K562 (cell line): Measurements from ENCODE around the gene SIRT3. TPM values are rescaled to one million over a fixed set of nuclear protein-coding genes. Genes with fewer than 3 reads are reported as not detected.

Experiments used
- C11orf30 ChIP-seq: fragments of 450-650 bp; IDR thresholded peaks from 2 replicates; pipeline ENCODE4 v1.6.1; 2016; ENCODE audit warnings: low read depth, mild to moderate bottlenecking
- ESRRA ChIP-seq: fragments of 450-650 bp; IDR thresholded peaks from 2 replicates; pipeline ENCODE4 v1.6.1; 2014; ENCODE audit warnings: low read depth, mild to moderate bottlenecking, moderate library complexity, borderline replicate concordance
- FOXJ3 ChIP-seq: sonication (generic); formaldehyde crosslinking; IDR thresholded peaks from 2 replicates; pipeline ENCODE4 v1.4.0; 2020; ENCODE audit warnings: mild to moderate bottlenecking, missing genetic modification reagents
- HDAC2 ChIP-seq: fragments of 450-650 bp; IDR thresholded peaks from 2 replicates; pipeline ENCODE4 v1.6.1; 2016; ENCODE audit warnings: mild to moderate bottlenecking
- IFI16 ChIP-seq: fragments of 250-450 bp; sonication (Bioruptor Pico); IDR thresholded peaks from 2 replicates; pipeline ENCODE4 v2.1.2; 2022; ENCODE audit warnings: mild to moderate bottlenecking, inconsistent platforms
- IRF2 ChIP-seq: sonication (generic); formaldehyde crosslinking; IDR thresholded peaks from 2 replicates; pipeline ENCODE4 v1.8.1; 2022; ENCODE audit warnings: mild to moderate bottlenecking, missing genetic modification reagents
- KAT2B ChIP-seq: IDR thresholded peaks from one replicate; pipeline ENCODE4 v1.6.1; 2012; ENCODE audit warnings: low read depth, mild to moderate bottlenecking, control low read depth, inconsistent platforms, low read length, moderate library complexity
- MCM3 ChIP-seq: fragments of 450-650 bp; IDR thresholded peaks from 2 replicates; pipeline ENCODE4 v1.6.1; 2016
- NKRF ChIP-seq: fragments of 450-650 bp; IDR thresholded peaks from 2 replicates; pipeline ENCODE4 v1.6.1; 2016; ENCODE audit warnings: borderline replicate concordance
- SPI1 ChIP-seq: IDR thresholded peaks from 2 replicates; pipeline ENCODE4 v1.6.1; 2011; ENCODE audit warnings: low read depth, low read length, control low read depth, borderline replicate concordance
- SUPT5H ChIP-seq: fragments of 450-650 bp; IDR thresholded peaks from 2 replicates; pipeline ENCODE4 v1.6.1; 2016
- TFAM ChIP-seq: fragments of 250-450 bp; sonication (Bioruptor Pico); conservative IDR thresholded peaks from 2 replicates; pipeline ENCODE4 v1.5.0; 2021; ENCODE audit warnings: mild to moderate bottlenecking, moderate library complexity
- TSC22D4 ChIP-seq: fragments of 450-650 bp; IDR thresholded peaks from 2 replicates; pipeline ENCODE4 v1.6.1; 2016; ENCODE audit warnings: missing genetic modification characterization, missing biosample characterization, control low read depth
- YBX1 ChIP-seq: fragments of 450-650 bp; IDR thresholded peaks from 2 replicates; pipeline ENCODE4 v1.7.1; 2016; ENCODE audit warnings: mild to moderate bottlenecking
- ZBTB11 ChIP-seq, 3 experiments: fragments of 200-800 bp in 1 of 3; fragments of 250-450 bp in 1 of 3; fragments of 450-650 bp in 1 of 3; sonication (Bioruptor Pico) in 1 of 3; sonication (Bioruptor generic) in 1 of 3; formaldehyde crosslinking in 1 of 3; IDR thresholded peaks; 2 replicates each; pipeline versions ENCODE4 v1.6.1 to v1.8.0; 2016 to 2022; ENCODE audit warnings: mild to moderate bottlenecking in 2 of 3, missing genetic modification characterization in 2 of 3, missing compliant biosample characterization in 1 of 3, moderate library complexity in 1 of 3
- ZBTB9 ChIP-seq: fragments of 450-650 bp; formaldehyde crosslinking; IDR thresholded peaks from 2 replicates; pipeline ENCODE4 v1.4.0; 2020; ENCODE audit warnings: mild to moderate bottlenecking, moderate library complexity
- ZC3H11A ChIP-seq: IDR thresholded peaks from 2 replicates; pipeline ENCODE4 v1.6.1; 2012; ENCODE audit warnings: low read depth, low read length, improper control_type of control experiment
- ZNF124 ChIP-seq: sonication (generic); formaldehyde crosslinking; IDR thresholded peaks from 2 replicates; pipeline ENCODE4 v1.8.1; 2022; ENCODE audit warnings: missing genetic modification reagents
- ZNF175 ChIP-seq: fragments of 200-800 bp; sonication (Bioruptor generic); IDR thresholded peaks from 2 replicates; pipeline ENCODE4 v1.6.1; 2016; ENCODE audit warnings: low read depth, mild to moderate bottlenecking, missing genetic modification characterization, missing compliant biosample characterization
- ZNF639 ChIP-seq, 2 experiments: fragments of 200-800 bp in 1 of 2; sonication (Bioruptor generic) in 1 of 2; sonication (generic) in 1 of 2; formaldehyde crosslinking in 1 of 2; IDR thresholded peaks in 1 of 2; conservative IDR thresholded peaks in 1 of 2; 2 replicates each; pipeline versions ENCODE4 v1.5.0 to v1.6.1; 2016 to 2020; ENCODE audit warnings: missing compliant biosample characterization in 1 of 2, missing genetic modification characterization in 1 of 2, missing genetic modification reagents in 1 of 2
- polyA plus RNA-seq, 8 experiments: library from polyadenylated mRNA; depleted of rRNA in 4 of 8; stranded (reverse) in 5 of 8; unstranded in 3 of 8; fragments of >200 nt; fragmentation: Nextera tagmentation in 2 of 8; fragmentation: Illumina TruSeq in 1 of 8; extraction: Ambion mirVana in 2 of 8; extraction: Trizol in 1 of 8; gene quantifications; 2 replicates each; pipeline versions ENCODE4 v1.2.1 to v1.2.3, GENCODE V29; 2011 to 2014; ENCODE audit warnings: inconsistent platforms in 1 of 8, missing spikeins in 1 of 8
- total RNA-seq, 7 experiments: library from RNA; depleted of rRNA in 6 of 7; stranded (reverse); fragments of >200 nt in 6 of 7; fragmentation: Illumina TruSeq in 2 of 7; extraction: Trizol in 2 of 7; gene quantifications; 2 replicates each; pipeline versions ENCODE4 v1.2.1 to v1.2.3, GENCODE V29; 2011 to 2021; ENCODE audit warnings: low replicate concordance in 1 of 7

SIRT3 gene
- total and polyA plus RNA-seq, 9 of the 15 experiments (the other 6 are each of a cell fraction or from before 2014, with no cell fraction given) = 1.9 to 27.5 (median 14.5) TPM

GRCh38 chr11:208181-208916, 27.8 kb downstream of the SIRT3 start (continued):
- TF ChIP-seq ZBTB11 (CRISPR knock-in tag; IDR thresholded peaks at IDR 0.05) (no peak), TSC22D4 (no peak), ZNF124 (no peak), HDAC2 (no peak), KAT2B (no peak), ZNF639 (CRISPR knock-in tag; conservative IDR thresholded peaks at IDR 0.05 in 1 of 2, IDR thresholded peaks at IDR 0.05 in 1 of 2) (peak in 1 of 2 experiments; percentile 88; a peak in 2 of 4 replicates), FOXJ3 (CRISPR knock-in tag) (no peak), ESRRA (0 out of 2 replicates have a peak, but pooled peaks have one; percentile 35), ZBTB9 (CRISPR knock-in tag) (0 out of 2 replicates have a peak, but pooled peaks have one; percentile 14), C11orf30 (peak; percentile 33; the same call in 1 of the 2 replicates), YBX1 (no peak), MCM3 (no peak), SUPT5H (peak; percentile 74), IFI16 (CRISPR knock-in tag) (no peak), ZNF175 (CRISPR knock-in tag) (no peak), SPI1 (peak; percentile 62; the same call in 1 of the 2 replicates), IRF2 (CRISPR knock-in tag) (no peak), ZC3H11A (no peak), NKRF (0 out of 2 replicates have a peak, but pooled peaks have one; percentile 61), TFAM (CRISPR knock-in tag) (no peak)
